Parathyroid adenoma (tissue), 2 donors: ENCODE results near the gene PTPRT.

Source experiments
- H2AFZ ChIP-seq: fragments of 300-600 bp; sonication (generic); one replicate; pipeline ENCODE4 v1.7.0; 2017; ENCODE audit warnings: antibody characterized with exemption, mild to moderate bottlenecking
- H3K27ac ChIP-seq: fragments of 300-600 bp; sonication (generic); one replicate; pipeline ENCODE4 v1.7.0; 2017
- H3K27me3 ChIP-seq: fragments of 300-600 bp; sonication (generic); one replicate; pipeline ENCODE4 v1.7.0; 2017; ENCODE audit warnings: low read length; ENCODE audit not compliant: control insufficient read depth, insufficient read depth
- H3K36me3 ChIP-seq: fragments of 300-600 bp; sonication (generic); one replicate; pipeline ENCODE4 v1.7.0; 2017; ENCODE audit warnings: low read length; ENCODE audit not compliant: control insufficient read depth, insufficient read depth
- H3K4me1 ChIP-seq: fragments of 300-600 bp; sonication (generic); one replicate; pipeline ENCODE4 v1.7.0; 2017; ENCODE audit warnings: control low read depth
- H3K4me2 ChIP-seq: fragments of 300-600 bp; sonication (generic); one replicate; pipeline ENCODE4 v1.7.0; 2017; ENCODE audit warnings: low read length
- H3K4me3 ChIP-seq: fragments of 300-600 bp; sonication (generic); one replicate; pipeline ENCODE4 v1.7.0; 2017; ENCODE audit warnings: low read depth, low read length
- H3K79me2 ChIP-seq: fragments of 300-600 bp; sonication (generic); one replicate; pipeline ENCODE4 v1.7.0; 2017; ENCODE audit warnings: control low read depth
- H3K9ac ChIP-seq: fragments of 300-600 bp; sonication (generic); one replicate; pipeline ENCODE4 v1.7.0; 2017; ENCODE audit warnings: mild to moderate bottlenecking
- H3K9me3 ChIP-seq: fragments of 300-600 bp; sonication (generic); one replicate; pipeline ENCODE4 v1.7.0; 2017; ENCODE audit warnings: low read length; ENCODE audit not compliant: control insufficient read depth
- TF ChIP-seq, protein P1 (sequence below): fragments of 300-600 bp; sonication (generic); IDR thresholded peaks from one replicate; pipeline ENCODE4 v1.7.0; 2017; ENCODE audit warnings: antibody characterized with exemption, mild to moderate bottlenecking
- donor health status: primary hyperparathyroidism.

The PTPRT gene

GRCh38 chr20:42754706-42755105 is 435.0 kb downstream of the PTPRT start:
- TF ChIP-seq, protein P1, sequence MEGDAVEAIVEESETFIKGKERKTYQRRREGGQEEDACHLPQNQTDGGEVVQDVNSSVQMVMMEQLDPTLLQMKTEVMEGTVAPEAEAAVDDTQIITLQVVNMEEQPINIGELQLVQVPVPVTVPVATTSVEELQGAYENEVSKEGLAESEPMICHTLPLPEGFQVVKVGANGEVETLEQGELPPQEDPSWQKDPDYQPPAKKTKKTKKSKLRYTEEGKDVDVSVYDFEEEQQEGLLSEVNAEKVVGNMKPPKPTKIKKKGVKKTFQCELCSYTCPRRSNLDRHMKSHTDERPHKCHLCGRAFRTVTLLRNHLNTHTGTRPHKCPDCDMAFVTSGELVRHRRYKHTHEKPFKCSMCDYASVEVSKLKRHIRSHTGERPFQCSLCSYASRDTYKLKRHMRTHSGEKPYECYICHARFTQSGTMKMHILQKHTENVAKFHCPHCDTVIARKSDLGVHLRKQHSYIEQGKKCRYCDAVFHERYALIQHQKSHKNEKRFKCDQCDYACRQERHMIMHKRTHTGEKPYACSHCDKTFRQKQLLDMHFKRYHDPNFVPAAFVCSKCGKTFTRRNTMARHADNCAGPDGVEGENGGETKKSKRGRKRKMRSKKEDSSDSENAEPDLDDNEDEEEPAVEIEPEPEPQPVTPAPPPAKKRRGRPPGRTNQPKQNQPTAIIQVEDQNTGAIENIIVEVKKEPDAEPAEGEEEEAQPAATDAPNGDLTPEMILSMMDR, result no peak
- H2AFZ ChIP-seq, result no peak overlapping the region
- H3K36me3 ChIP-seq, result no peaks in the 10 kb centered on the region

GRCh38 chr20:42752620-42753019 is 437.1 kb downstream of the PTPRT start:
- no peaks in the 10 kb centered on the region for H3K9me3 ChIP-seq

More at GRCh38 chr20:42754706-42755105, 435.0 kb downstream of the PTPRT start:
- H3K4me2 ChIP-seq, result no peak overlapping the region
- no peaks in the 10 kb centered on the region for H3K27me3 ChIP-seq
- H3K4me1 ChIP-seq, result peaks cover 5% of the 10 kb centered on the region
- H3K27ac ChIP-seq, result no peak overlapping the region
- H3K9ac ChIP-seq, result no peak overlapping the region
- H3K9me3 ChIP-seq, result no peaks in the 10 kb centered on the region
- no peak overlapping the region for H3K4me3 ChIP-seq
- peaks cover 3% of the 10 kb centered on the region for H3K79me2 ChIP-seq

DNA sequence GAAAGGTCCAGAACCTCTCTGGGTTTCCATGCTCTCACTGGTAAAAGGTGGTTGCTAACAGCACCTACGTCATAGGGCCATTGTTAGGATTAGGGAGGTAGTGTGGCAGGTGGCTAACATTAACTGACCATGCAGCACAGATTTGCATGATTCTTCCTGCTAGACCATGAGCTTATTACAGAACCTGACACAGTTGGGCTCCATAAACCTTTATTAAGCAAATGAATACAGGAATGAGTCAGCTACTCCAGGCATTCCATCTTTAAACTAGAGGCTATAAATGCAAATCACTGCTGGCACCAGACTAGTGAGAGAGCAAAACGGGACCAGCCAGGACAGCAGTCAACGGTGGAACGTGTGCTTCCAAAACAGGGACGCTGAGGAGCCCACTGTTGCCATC is 440.1 kb downstream of the PTPRT start:
- no peak overlapping the region for H3K4me3 ChIP-seq
- no peak overlapping the region for H3K27ac ChIP-seq
- H3K36me3 ChIP-seq, result no peaks in the 10 kb centered on the region
- TF ChIP-seq, protein P1, result no peak
- no peak overlapping the region for H3K4me2 ChIP-seq
- H3K4me1 ChIP-seq, result peaks cover 13% of the 10 kb centered on the region
- no peaks in the 10 kb centered on the region for H3K9me3 ChIP-seq
- H3K9ac ChIP-seq, result no peak overlapping the region
- H3K79me2 ChIP-seq, result no peaks in the 10 kb centered on the region
- H2AFZ ChIP-seq, result no peak overlapping the region
- H3K27me3 ChIP-seq, result no peaks in the 10 kb centered on the region

More at GRCh38 chr20:42752620-42753019, 437.1 kb downstream of the PTPRT start:
- no peaks in the 10 kb centered on the region for H3K36me3 ChIP-seq
- no peak overlapping the region for H3K4me3 ChIP-seq
- TF ChIP-seq, protein P1, result no peak
- no peak overlapping the region for H3K4me2 ChIP-seq
- H3K79me2 ChIP-seq, result no peaks in the 10 kb centered on the region
- peaks cover 13% of the 10 kb centered on the region for H3K4me1 ChIP-seq
- H3K27ac ChIP-seq, result no peak overlapping the region
- H3K27me3 ChIP-seq, result no peaks in the 10 kb centered on the region
- no peak overlapping the region for H3K9ac ChIP-seq
- H2AFZ ChIP-seq, result no peak overlapping the region

DNA sequence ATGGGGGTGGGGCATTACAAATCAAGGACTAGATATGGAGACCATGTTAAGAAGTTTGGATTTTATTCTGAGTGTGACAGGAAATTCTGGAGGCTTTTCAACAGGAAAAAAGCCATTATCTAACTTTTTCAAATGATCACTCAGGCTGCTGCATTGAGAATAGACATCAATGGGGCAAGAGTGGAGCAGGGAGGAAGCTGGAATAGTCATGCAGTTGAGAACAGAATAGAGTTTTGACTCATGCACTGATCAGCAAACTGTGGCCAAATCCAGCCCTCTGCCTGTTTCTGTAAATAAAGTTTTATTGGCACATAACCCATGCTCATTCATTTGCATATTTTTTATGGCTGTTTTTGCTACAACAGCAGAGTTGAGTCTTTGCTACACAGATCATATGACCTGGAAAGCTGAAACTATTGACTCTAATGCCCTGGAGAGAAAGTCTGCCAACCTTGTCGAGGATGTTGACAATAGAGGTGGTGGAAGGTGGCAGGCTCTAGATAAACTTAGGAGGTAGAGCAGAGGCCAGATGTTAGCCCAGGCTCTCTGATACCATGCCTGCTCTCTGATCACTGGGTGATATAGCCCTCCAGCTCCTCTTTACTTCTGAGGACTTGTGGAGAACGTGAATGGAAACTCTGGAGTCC is 441.8 kb downstream of the PTPRT start:
- Histone ChIP-seq H3K27me3 (no peaks in the 10 kb centered on the region), H3K9me3 (no peaks in the 10 kb centered on the region), H3K36me3 (no peaks in the 10 kb centered on the region), H3K9ac (no peak overlapping the region), H3K4me3 (no peak overlapping the region), H3K27ac (no peak overlapping the region), H3K79me2 (no peaks in the 10 kb centered on the region), H2AFZ (no peak overlapping the region), H3K4me1 (peaks cover 13% of the 10 kb centered on the region), H3K4me2 (no peak overlapping the region)
- TF ChIP-seq, protein P1, result no peak
